Fibroblast of skin of right biceps (primary cell): ENCODE data around the gene NFIB.

Experiments
- DNase-seq: peaks from one replicate; pipeline ENCODE4 v3.0.0-alpha.2; 2013

Gene NFIB

GRCh38 chr9:14313951-14314423, at the start of gene NFIB:
Gene NFIB (minus strand): TSS chr9:14314141. CDS start chr9:14313511, 630 bp downstream.
- peak; percentile 57 for DNase-seq

GRCh38 chr9:14362175-14362574, 48.2 kb upstream of the NFIB start:
- peak; percentile 85 for DNase-seq

- DNase-seq, result no peak
Observed at GRCh38 chr9:14361074-14361473, 47.1 kb upstream of the NFIB start.

GRCh38 chr9:14358523-14358922, 44.6 kb upstream of the NFIB start:
- DNase-seq, result no peak

- no peak for DNase-seq
Observed at GRCh38 chr9:14356351-14357265, 42.7 kb upstream of the NFIB start.

GRCh38 chr9:14354201-14354600, 40.3 kb upstream of the NFIB start:
- no peak for DNase-seq

- DNase-seq, result peak; percentile 71
Observed at GRCh38 chr9:14353222-14354056, 39.5 kb upstream of the NFIB start.

GRCh38 chr9:14352503-14352902, 38.6 kb upstream of the NFIB start:
- no peak for DNase-seq

GRCh38 chr9:14351221-14351836, 37.4 kb upstream of the NFIB start:
- no peak for DNase-seq

- no peak for DNase-seq
Observed at GRCh38 chr9:14350754-14351153, 36.8 kb upstream of the NFIB start.

- DNase-seq, result no peak
Observed at GRCh38 chr9:14350349-14350728, 36.4 kb upstream of the NFIB start.

- DNase-seq, result no peak
Observed at GRCh38 chr9:14349447-14350348, 35.8 kb upstream of the NFIB start.

GRCh38 chr9:14349146-14349446, 35.2 kb upstream of the NFIB start:
- DNase-seq, result no peak

GRCh38 chr9:14348373-14349145, 34.6 kb upstream of the NFIB start:
- peak; percentile 27 for DNase-seq

GRCh38 chr9:14348123-14348372, 34.1 kb upstream of the NFIB start:
- DNase-seq, result no peak

- DNase-seq, result peak; percentile 31
Observed at GRCh38 chr9:14347406-14348122, 33.6 kb upstream of the NFIB start.

- no peak for DNase-seq
Observed at GRCh38 chr9:14346811-14347405, 33.0 kb upstream of the NFIB start.

GRCh38 chr9:14346231-14346791, 32.4 kb upstream of the NFIB start:
- no peak for DNase-seq

GRCh38 chr9:14345354-14346230, 31.7 kb upstream of the NFIB start:
- no peak for DNase-seq
